ENCODE data around the gene MNAT1.

GRCh38 chr14:60998617-60999016, 264.1 kb downstream of the MNAT1 start:
- no peak for TF ChIP-seq EZH2 (IDR thresholded peaks at IDR 0.05; ENCODE audit: borderline replicate concordance, low read length)
- no peak for TF ChIP-seq CTCF (conservative IDR thresholded peaks at IDR 0.05 in 1 of 2, IDR thresholded peaks at IDR 0.05 in 1 of 2; ENCODE audit: extremely low read depth in 1 of 2, insufficient read depth in 1 of 2, low read depth in 1 of 2, low read length in 2 of 2)

All from mammary epithelial cell (primary cell).